SU-DHL-6 (cell line): Measurements from ENCODE around the gene COL25A1.

Source experiments
- H2AFZ ChIP-seq: fragments of 200-600 bp; sonication (generic); 2 replicates; pipeline ENCODE4 v1.6.1; 2014; ENCODE audit warnings: low read depth, mild to moderate bottlenecking, moderate library complexity, mixed read lengths, antibody characterized with exemption, low read length; ENCODE audit not compliant: severe bottlenecking
- H3F3A ChIP-seq: fragments of 200-600 bp; shearing (Covaris generic); 2 replicates; pipeline ENCODE4 v1.6.0; 2016; ENCODE audit warnings: antibody characterized with exemption, mild to moderate bottlenecking; ENCODE audit not compliant: insufficient read depth
- H3K27ac ChIP-seq: fragments of 200-600 bp; sonication (generic); 2 replicates; pipeline ENCODE4 v1.5.1; 2016; ENCODE audit warnings: low read depth, mild to moderate bottlenecking, low read length, moderate library complexity, mixed read lengths
- H3K27me3 ChIP-seq: fragments of 200-600 bp; sonication (generic), shearing (Covaris generic); 2 replicates; pipeline ENCODE4 v1.6.0; 2014; ENCODE audit warnings: mild to moderate bottlenecking, low read length
- H3K36me3 ChIP-seq: fragments of 200-600 bp; sonication (generic); 2 replicates; pipeline ENCODE4 v1.6.1; 2014; ENCODE audit warnings: mild to moderate bottlenecking, low read length, mixed read lengths
- H3K4me2 ChIP-seq: fragments of 300-600, 200-600 bp; shearing (Covaris generic), sonication (generic); 2 replicates; pipeline ENCODE4 v1.6.0; 2014; ENCODE audit warnings: low read length, low read depth, mild to moderate bottlenecking; ENCODE audit not compliant: poor library complexity, severe bottlenecking
- H3K4me3 ChIP-seq: fragments of 200-600 bp; sonication (generic); 2 replicates; pipeline ENCODE4 v1.5.1; 2014; ENCODE audit warnings: antibody characterized with exemption, low read length, mild to moderate bottlenecking, mixed read lengths; ENCODE audit not compliant: insufficient read depth, poor library complexity, severe bottlenecking
- H3K79me2 ChIP-seq: fragments of 200-600 bp; sonication (generic); 2 replicates; pipeline ENCODE4 v1.6.1; 2014; ENCODE audit warnings: mild to moderate bottlenecking, low read length, moderate library complexity; ENCODE audit not compliant: insufficient read depth
- H3K9ac ChIP-seq: fragments of 200-600 bp; sonication (generic); 2 replicates; pipeline ENCODE4 v1.7.0; 2014; ENCODE audit warnings: mild to moderate bottlenecking, low read length
- H3K9me2 ChIP-seq: fragments of 200-600 bp; sonication (generic); replicated peaks from 2 replicates; pipeline ENCODE4 v1.6.1; 2014; ENCODE audit warnings: low read length; ENCODE audit not compliant: insufficient read depth
- H3K9me3 ChIP-seq: fragments of 200-600 bp; sonication (generic); 2 replicates; pipeline ENCODE4 v1.6.1; 2014; ENCODE audit warnings: low read length, mixed read lengths; ENCODE audit not compliant: insufficient read depth
- H4K20me1 ChIP-seq: fragments of 200-600 bp; sonication (generic); 2 replicates; pipeline ENCODE4 v1.6.1; 2014; ENCODE audit warnings: low read depth, mild to moderate bottlenecking, antibody characterized with exemption, low read length, moderate library complexity, mixed read lengths
- CTCF ChIP-seq: fragments of 200-600 bp; sonication (generic); IDR thresholded peaks from one replicate; pipeline ENCODE4 v1.5.1; 2017; ENCODE audit warnings: antibody characterized with exemption, mild to moderate bottlenecking, low read length, moderate library complexity; ENCODE audit not compliant: insufficient read depth, poor library complexity, severe bottlenecking
- EZH2phosphoT487 ChIP-seq: fragments of 200-600 bp; sonication (generic), shearing (Covaris generic); conservative IDR thresholded peaks from 2 replicates; pipeline ENCODE4 v1.6.1; 2018; ENCODE audit warnings: mild to moderate bottlenecking, antibody characterized with exemption, low read length, moderate library complexity, mixed read lengths

The COL25A1 gene

DNA sequence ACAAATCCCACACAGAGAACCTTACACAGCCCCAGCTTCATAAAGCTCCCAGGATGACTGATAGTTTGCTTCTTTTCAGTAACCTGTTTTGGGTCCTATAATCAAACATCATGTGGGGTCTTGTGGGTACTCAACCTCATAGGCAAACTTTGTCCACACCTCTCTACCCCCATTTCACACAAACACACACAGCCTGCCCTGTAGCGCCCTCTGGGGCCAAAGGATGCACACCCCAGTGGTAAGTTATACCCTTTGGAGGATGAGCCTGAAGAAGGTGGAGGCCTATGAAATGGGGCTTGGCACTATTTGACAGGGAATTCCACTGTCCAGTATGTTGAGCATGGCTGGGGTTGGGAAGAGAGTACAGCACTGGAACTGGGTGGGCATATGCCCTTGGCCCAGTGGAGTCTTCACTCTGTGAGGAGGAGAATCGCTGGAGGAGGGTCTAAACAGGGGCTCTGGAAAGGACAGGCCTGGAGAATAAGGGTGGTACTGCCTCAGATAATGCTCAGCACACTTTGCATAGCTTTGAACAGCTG is 30.5 kb upstream of the COL25A1 start:
- Histone ChIP-seq H3K4me2 (no peak overlapping the region), H3K27ac (no peak overlapping the region), H3K9me3 (no peaks in the 10 kb centered on the region), H3F3A (no peaks in the 10 kb centered on the region), H4K20me1 (no peaks in the 10 kb centered on the region), H3K79me2 (no peaks in the 10 kb centered on the region), H3K36me3 (no peaks in the 10 kb centered on the region), H3K27me3 (no peaks in the 10 kb centered on the region), H3K9me2 (no peaks in the 10 kb centered on the region), H2AFZ (no peak overlapping the region), H3K9ac (no peak overlapping the region), H3K4me3 (no peak overlapping the region)
- TF ChIP-seq EZH2phosphoT487 (no peak), CTCF (no peak)

DNA sequence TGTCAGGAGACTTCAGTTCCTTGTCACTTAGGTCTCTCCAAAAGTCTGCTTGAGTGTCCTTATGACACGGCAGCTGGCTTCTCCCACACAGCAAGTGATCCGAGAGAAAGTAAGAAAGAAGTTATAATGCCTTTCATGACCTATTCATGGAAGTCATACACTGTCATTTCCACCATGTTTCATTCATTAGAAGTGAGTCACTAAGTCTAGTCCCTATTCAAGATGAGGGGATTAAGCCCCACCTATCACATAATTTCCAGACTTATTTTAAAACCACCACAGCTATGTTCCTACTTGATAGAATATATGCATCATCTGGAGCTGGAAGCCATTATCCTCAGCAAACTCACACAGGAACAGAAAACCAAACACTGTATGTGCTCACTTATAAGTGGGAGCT is 25.2 kb upstream of the COL25A1 start:
- Histone ChIP-seq H2AFZ (no peak overlapping the region), H3K9me3 (no peaks in the 10 kb centered on the region), H3K9me2 (no peaks in the 10 kb centered on the region), H3K4me3 (no peak overlapping the region), H4K20me1 (no peaks in the 10 kb centered on the region), H3F3A (no peaks in the 10 kb centered on the region), H3K27ac (no peak overlapping the region), H3K36me3 (no peaks in the 10 kb centered on the region), H3K27me3 (no peaks in the 10 kb centered on the region), H3K9ac (no peak overlapping the region), H3K79me2 (no peaks in the 10 kb centered on the region), H3K4me2 (no peak overlapping the region)
- TF ChIP-seq EZH2phosphoT487 (no peak), CTCF (no peak)

DNA sequence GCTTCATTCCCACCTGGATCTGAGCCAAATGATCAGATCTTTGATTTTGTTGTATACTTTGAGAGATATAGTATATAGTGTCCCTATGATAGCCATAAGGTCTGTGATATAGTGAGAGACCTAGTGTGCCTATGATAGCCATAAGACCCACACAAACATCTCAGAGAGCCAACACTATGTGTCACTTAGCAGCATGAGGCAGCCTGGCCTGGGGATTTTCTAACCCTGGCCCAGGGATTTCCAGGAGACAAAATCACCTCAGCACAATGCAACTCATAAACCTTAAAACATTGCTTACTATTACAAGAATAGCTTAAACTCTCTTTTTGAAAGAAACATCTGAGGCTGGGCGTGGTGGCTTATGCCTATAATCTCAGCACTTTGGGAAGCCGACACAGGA is 23.2 kb upstream of the COL25A1 start:
- H3K4me2 ChIP-seq = no peak overlapping the region
- no peak overlapping the region for H3K27ac ChIP-seq
- no peaks in the 10 kb centered on the region for H3K36me3 ChIP-seq
- no peak overlapping the region for H3K4me3 ChIP-seq
- no peaks in the 10 kb centered on the region for H3K27me3 ChIP-seq
- no peaks in the 10 kb centered on the region for H3K9me3 ChIP-seq
- H3K79me2 ChIP-seq = no peaks in the 10 kb centered on the region
- H3K9me2 ChIP-seq = no peaks in the 10 kb centered on the region
- TF ChIP-seq CTCF = no peak
- no peaks in the 10 kb centered on the region for H4K20me1 ChIP-seq
- H2AFZ ChIP-seq = no peak overlapping the region
- H3K9ac ChIP-seq = no peak overlapping the region
- H3F3A ChIP-seq = no peaks in the 10 kb centered on the region
